Thyroid gland (tissue), 4 donors: Measurements from ENCODE around the gene MRTFB. TPM values are rescaled to one million over a fixed set of nuclear protein-coding genes. Genes with fewer than 3 reads are reported as not detected.

Source experiments
- DNase-seq, 2 donors: peaks; one replicate each; pipeline ENCODE4 v3.0.0-alpha.2; 2019
- H3K27ac ChIP-seq, 3 donors: fragments of 200-600 bp; sonication (generic); 1 replicate in 2 of 3; 2 replicates in 1 of 3; pipeline ENCODE4 v1.5.1; 2016 to 2019; ENCODE audit warnings: mild to moderate bottlenecking in 1 of 3, moderate library complexity in 1 of 3
- H3K27me3 ChIP-seq: fragments of 200-600 bp; sonication (generic); one replicate; pipeline ENCODE4 v1.5.1; 2019
- H3K36me3 ChIP-seq, 2 donors: fragments of 200-600 bp; sonication (generic); one replicate each; pipeline ENCODE4 v1.5.1; 2016 to 2019
- H3K4me1 ChIP-seq, 2 donors: fragments of 200-600 bp; sonication (generic); one replicate each; pipeline ENCODE4 v1.5.1; 2017 to 2019
- H3K4me3 ChIP-seq, 3 donors: fragments of 200-600 bp; sonication (generic); replicated peaks in 1 of 3; 1 replicate in 2 of 3; 2 replicates in 1 of 3; pipeline ENCODE4 v1.5.1; 2016; ENCODE audit warnings: mild to moderate bottlenecking in 1 of 3
- H3K9me3 ChIP-seq: fragments of 200-600 bp; sonication (generic); one replicate; pipeline ENCODE4 v1.5.1; 2017
- POLR2A ChIP-seq, 2 donors: fragments of 450-650 bp; IDR thresholded peaks; one replicate each; pipeline ENCODE4 v1.6.1; 2017; ENCODE audit warnings: antibody characterized with exemption in 2 of 2, mild to moderate bottlenecking in 2 of 2, moderate library complexity in 1 of 2
- WGBS, 2 donors: methylation state at CpG; one replicate each; pipeline ENCODE4 v1.1.5; 2017; 5-methylcytosine and 5-hydroxymethylcytosine counted together
- intact Hi-C: fragments of 100-400 bp; cut with DNase I; formaldehyde crosslinking; loops from one replicate; pipeline ENCODE4 v1.15.1; 2023
- total RNA-seq, 4 donors: library from RNA; depleted of rRNA; stranded (reverse); fragments of >200 nt; gene quantifications; one replicate each; pipeline ENCODE4 v1.2.3, GENCODE V29; 2016
- TF ChIP-seq, protein P1 (sequence below), 6 experiments: fragments of 200-600 bp in 3 of 6; fragments of 450-650 bp in 3 of 6; sonication (generic) in 3 of 6; IDR thresholded peaks; one replicate each; pipeline ENCODE4 v1.5.1; 2016 to 2019; ENCODE audit warnings: antibody characterized with exemption in 6 of 6, mild to moderate bottlenecking in 2 of 6, inconsistent platforms in 1 of 6, moderate library complexity in 1 of 6

The MRTFB gene
- total RNA-seq, 4 donors from 2014 or later: 51.2 to 131 (median 74.0) TPM

DNA sequence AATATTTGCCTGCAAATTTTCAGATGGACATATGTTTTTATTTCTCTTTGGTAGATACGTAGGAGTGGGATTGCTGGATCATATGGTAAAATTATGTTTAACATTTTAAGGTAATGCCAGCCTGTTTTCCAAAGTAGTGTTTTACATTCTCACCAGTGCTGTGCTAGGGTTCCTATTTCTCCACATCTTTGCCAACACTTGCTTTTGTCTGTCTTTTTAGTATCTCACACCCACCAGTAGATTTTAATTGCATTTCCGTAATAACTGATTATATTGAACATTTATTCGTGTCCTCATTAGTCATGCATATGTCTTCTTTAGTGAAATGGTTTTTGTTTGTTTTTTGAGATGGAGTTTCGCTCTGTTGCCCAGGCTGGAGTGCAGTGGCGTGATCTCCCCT is 58.4 kb downstream of the MRTFB start:
- Histone ChIP-seq H3K4me1 (peaks cover 14 to 19% of the 10 kb centered on the region in 2 donors), H3K36me3 (no peaks in the 10 kb centered on the region), H3K9me3 (no peaks in the 10 kb centered on the region), H3K4me3 (no peak overlapping the region), H3K27ac (no peak overlapping the region), H3K27me3 (no peaks in the 10 kb centered on the region)
- intact Hi-C loops: no loop called here
- WGBS, 2 donors: 98 to 99% methylated on average over 5 of the region's 5 CpGs
- DNase-seq: no peak
- TF ChIP-seq, protein P1, sequence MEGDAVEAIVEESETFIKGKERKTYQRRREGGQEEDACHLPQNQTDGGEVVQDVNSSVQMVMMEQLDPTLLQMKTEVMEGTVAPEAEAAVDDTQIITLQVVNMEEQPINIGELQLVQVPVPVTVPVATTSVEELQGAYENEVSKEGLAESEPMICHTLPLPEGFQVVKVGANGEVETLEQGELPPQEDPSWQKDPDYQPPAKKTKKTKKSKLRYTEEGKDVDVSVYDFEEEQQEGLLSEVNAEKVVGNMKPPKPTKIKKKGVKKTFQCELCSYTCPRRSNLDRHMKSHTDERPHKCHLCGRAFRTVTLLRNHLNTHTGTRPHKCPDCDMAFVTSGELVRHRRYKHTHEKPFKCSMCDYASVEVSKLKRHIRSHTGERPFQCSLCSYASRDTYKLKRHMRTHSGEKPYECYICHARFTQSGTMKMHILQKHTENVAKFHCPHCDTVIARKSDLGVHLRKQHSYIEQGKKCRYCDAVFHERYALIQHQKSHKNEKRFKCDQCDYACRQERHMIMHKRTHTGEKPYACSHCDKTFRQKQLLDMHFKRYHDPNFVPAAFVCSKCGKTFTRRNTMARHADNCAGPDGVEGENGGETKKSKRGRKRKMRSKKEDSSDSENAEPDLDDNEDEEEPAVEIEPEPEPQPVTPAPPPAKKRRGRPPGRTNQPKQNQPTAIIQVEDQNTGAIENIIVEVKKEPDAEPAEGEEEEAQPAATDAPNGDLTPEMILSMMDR (IDR thresholded peaks at IDR 0.05): no peak
- TF ChIP-seq POLR2A (IDR thresholded peaks at IDR 0.05): no peak

DNA sequence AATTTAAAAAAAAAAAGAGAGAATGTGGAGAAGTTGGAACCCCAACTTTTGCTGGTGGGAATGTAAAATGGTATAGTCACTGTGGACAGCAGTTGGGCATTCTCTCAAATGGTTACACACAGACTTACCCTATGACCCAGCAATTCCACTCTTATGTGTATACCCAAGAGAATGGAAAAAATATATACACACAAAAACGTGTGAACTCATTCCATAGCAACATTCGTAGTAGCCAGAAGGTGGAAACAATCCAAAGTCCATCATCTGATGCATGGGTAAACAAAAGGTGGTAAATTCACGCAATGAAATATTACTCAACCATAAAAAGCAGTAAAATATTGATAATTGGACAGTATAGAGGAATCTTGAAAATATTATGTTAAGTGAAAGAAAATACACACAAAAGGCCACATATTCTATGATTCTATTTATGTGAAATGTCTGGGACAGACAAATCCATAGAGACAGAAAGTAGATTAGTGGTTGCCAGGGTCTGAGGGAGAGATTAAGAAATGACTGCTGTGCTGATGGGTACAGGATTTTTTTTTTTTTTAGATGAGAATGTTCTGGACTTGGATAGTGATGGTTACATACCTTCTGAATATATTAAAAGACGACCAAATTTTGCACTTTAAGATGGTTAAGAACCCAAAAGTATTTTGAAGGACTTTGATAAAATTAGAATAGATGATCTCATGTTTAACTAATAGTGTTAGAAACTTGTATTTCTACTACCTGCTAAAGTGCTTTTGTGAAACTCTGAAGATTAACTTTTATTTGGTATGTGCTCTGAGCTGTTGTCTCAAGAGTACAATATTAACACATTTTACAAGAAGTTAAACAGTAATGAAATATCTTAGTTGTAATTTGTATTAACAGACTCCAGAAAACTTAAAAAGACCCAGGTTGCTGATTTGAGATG is 60.9 kb downstream of the MRTFB start:
- Histone ChIP-seq H3K27me3 (no peaks in the 10 kb centered on the region), H3K36me3 (no peaks in the 10 kb centered on the region), H3K9me3 (no peaks in the 10 kb centered on the region), H3K4me3 (no peak overlapping the region), H3K4me1 (peaks cover 5 to 6% of the 10 kb centered on the region in 2 donors), H3K27ac (no peak overlapping the region)
- no peak for DNase-seq
- 83 to 85% methylated on average over 4 of the region's 4 CpGs for WGBS, 2 donors
- TF ChIP-seq, protein P1 (IDR thresholded peaks at IDR 0.05): no peak
- TF ChIP-seq POLR2A (IDR thresholded peaks at IDR 0.05): no peak
- intact Hi-C loops: no loop called here

- WGBS, 2 donors: 74 to 89% methylated on average over 4 of the region's 4 CpGs
- Histone ChIP-seq H3K4me1 (peaks cover 5 to 6% of the 10 kb centered on the region in 2 donors), H3K27ac (no peak overlapping the region), H3K36me3 (no peaks in the 10 kb centered on the region), H3K4me3 (no peak overlapping the region), H3K27me3 (no peaks in the 10 kb centered on the region), H3K9me3 (no peaks in the 10 kb centered on the region)
- TF ChIP-seq, protein P1 (IDR thresholded peaks at IDR 0.05): no peak
- TF ChIP-seq POLR2A (IDR thresholded peaks at IDR 0.05): no peak
- intact Hi-C loops: no loop called here
- no peak for DNase-seq
Measured at GRCh38 chr16:14132696-14133048, 61.6 kb downstream of the MRTFB start.

DNA sequence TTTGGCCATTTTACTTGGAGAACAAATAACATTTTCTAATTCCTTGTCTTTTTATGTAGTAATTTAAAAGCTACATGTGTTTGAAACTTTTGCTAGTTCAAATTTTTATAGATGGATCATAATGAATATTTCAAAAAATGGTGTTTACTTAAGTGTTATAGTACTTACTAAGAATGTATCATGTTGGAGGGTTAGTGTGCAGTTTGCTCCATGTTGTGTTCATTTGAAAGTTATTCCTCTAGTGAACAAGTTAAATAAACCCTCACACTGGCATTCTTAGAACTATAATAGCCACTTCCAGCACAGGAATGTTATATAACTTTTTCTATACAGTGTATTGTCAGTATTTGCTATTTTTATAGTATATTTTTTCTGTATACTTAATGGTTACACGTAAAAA is 62.8 kb downstream of the MRTFB start:
- 60 to 63% methylated on average over 1 of the region's 1 CpG for WGBS, 2 donors
- Histone ChIP-seq H3K4me3 (no peak overlapping the region), H3K4me1 (peaks cover 5 to 6% of the 10 kb centered on the region in 2 donors), H3K27ac (no peak overlapping the region), H3K27me3 (no peaks in the 10 kb centered on the region), H3K9me3 (no peaks in the 10 kb centered on the region), H3K36me3 (no peaks in the 10 kb centered on the region)
- DNase-seq: no peak
- intact Hi-C loops: no loop called here
- TF ChIP-seq POLR2A (IDR thresholded peaks at IDR 0.05): no peak
- TF ChIP-seq, protein P1 (IDR thresholded peaks at IDR 0.05): no peak

- DNase-seq: no peak
- Histone ChIP-seq H3K4me1 (peaks cover 5 to 6% of the 10 kb centered on the region in 2 donors), H3K36me3 (no peaks in the 10 kb centered on the region), H3K9me3 (no peaks in the 10 kb centered on the region), H3K27me3 (no peaks in the 10 kb centered on the region), H3K27ac (no peak overlapping the region), H3K4me3 (no peak overlapping the region)
- TF ChIP-seq POLR2A (IDR thresholded peaks at IDR 0.05): no peak
- TF ChIP-seq, protein P1 (IDR thresholded peaks at IDR 0.05): no peak
- 96 to 100% methylated on average over 5 of the region's 5 CpGs for WGBS, 2 donors
- intact Hi-C loops: no loop called here
Measured at GRCh38 chr16:14135704-14136103, 64.6 kb downstream of the MRTFB start.
